K562 (cell line): Measurements from ENCODE around the gene PLA2G4C. TPM values are rescaled to one million over a fixed set of nuclear protein-coding genes. Genes with fewer than 3 reads are reported as not detected.

ENCODE experiments used
- CBX3 ChIP-seq, 2 experiments: IDR thresholded peaks; 1 replicate in 1 of 2; 2 replicates in 1 of 2; pipeline ENCODE4 v1.6.1; 2012; ENCODE audit warnings: inconsistent platforms in 2 of 2, low read length in 2 of 2, borderline replicate concordance in 1 of 2, control low read depth in 1 of 2
- ETS1 ChIP-seq: conservative IDR thresholded peaks from 2 replicates; pipeline ENCODE4 v1.6.1; 2011; ENCODE audit warnings: low read depth, mild to moderate bottlenecking, low read length; ENCODE audit not compliant: control insufficient read depth
- HMG20A ChIP-seq: fragments of 450-650 bp; formaldehyde crosslinking; conservative IDR thresholded peaks from 2 replicates; pipeline ENCODE4 v1.4.0; 2020; ENCODE audit warnings: mild to moderate bottlenecking, mixed read lengths
- KLF16 ChIP-seq: IDR thresholded peaks from 2 replicates; pipeline ENCODE4 v1.6.1; 2016; ENCODE audit warnings: antibody characterized with exemption
- MEIS2 ChIP-seq: fragments of 450-650 bp; IDR thresholded peaks from 2 replicates; pipeline ENCODE4 v1.6.1; 2014; ENCODE audit warnings: mild to moderate bottlenecking; ENCODE audit not compliant: partially characterized antibody
- NR2F6 ChIP-seq: fragments of 450-650 bp; formaldehyde crosslinking; IDR thresholded peaks from 2 replicates; pipeline ENCODE4 v1.4.0; 2020; ENCODE audit warnings: mild to moderate bottlenecking
- PBX2 ChIP-seq, 2 experiments: IDR thresholded peaks in 1 of 2; conservative IDR thresholded peaks in 1 of 2; 2 replicates each; pipeline ENCODE4 v1.6.1; 2016; ENCODE audit warnings: low read depth in 2 of 2, mild to moderate bottlenecking in 1 of 2, missing compliant biosample characterization in 1 of 2, missing genetic modification characterization in 1 of 2, moderate library complexity in 1 of 2
- RBM25 ChIP-seq: fragments of 200-400 bp; formaldehyde crosslinking; IDR thresholded peaks from 2 replicates; pipeline ENCODE4 v1.6.1; 2018; ENCODE audit warnings: low read length, low read depth, moderate library complexity; ENCODE audit not compliant: severe bottlenecking
- ZBTB7A ChIP-seq: IDR thresholded peaks from 2 replicates; pipeline ENCODE4 v1.6.1; 2011; ENCODE audit warnings: low read depth, mild to moderate bottlenecking, low read length, moderate library complexity, borderline replicate concordance; ENCODE audit not compliant: control insufficient read depth
- ZNF274 ChIP-seq: IDR thresholded peaks from 2 replicates; pipeline ENCODE4 v1.6.1; 2011; ENCODE audit warnings: low read depth, mild to moderate bottlenecking, low read length, moderate library complexity, borderline replicate concordance
- ZNF277 ChIP-seq: fragments of 250-450 bp; sonication (Bioruptor Pico); IDR thresholded peaks from 2 replicates; pipeline ENCODE4 v1.8.0; 2022; ENCODE audit warnings: inconsistent platforms, mild to moderate bottlenecking, moderate library complexity, borderline replicate concordance
- ZNF3 ChIP-seq: fragments of 250-450 bp; sonication (Bioruptor Pico); IDR thresholded peaks from 2 replicates; pipeline ENCODE4 v1.5.0; 2021; ENCODE audit warnings: mild to moderate bottlenecking, moderate library complexity
- polyA plus RNA-seq, 8 experiments: library from polyadenylated mRNA; depleted of rRNA in 4 of 8; stranded (reverse) in 5 of 8; unstranded in 3 of 8; fragments of >200 nt; fragmentation: Nextera tagmentation in 2 of 8; fragmentation: Illumina TruSeq in 1 of 8; extraction: Ambion mirVana in 2 of 8; extraction: Trizol in 1 of 8; gene quantifications; 2 replicates each; pipeline versions ENCODE4 v1.2.1 to v1.2.3, GENCODE V29; 2011 to 2014; ENCODE audit warnings: inconsistent platforms in 1 of 8, missing spikeins in 1 of 8
- total RNA-seq, 7 experiments: library from RNA; depleted of rRNA in 6 of 7; stranded (reverse); fragments of >200 nt in 6 of 7; fragmentation: Illumina TruSeq in 2 of 7; extraction: Trizol in 2 of 7; gene quantifications; 2 replicates each; pipeline versions ENCODE4 v1.2.1 to v1.2.3, GENCODE V29; 2011 to 2021; ENCODE audit warnings: low replicate concordance in 1 of 7
- TF ChIP-seq, protein P1 (sequence below), 2 experiments: fragments of 450-650 bp; IDR thresholded peaks; 2 replicates each; pipeline ENCODE4 v1.6.1; 2016
- TF ChIP-seq, protein P2 (sequence below): fragments of 250-450 bp; sonication (Bioruptor Pico); IDR thresholded peaks from 2 replicates; pipeline ENCODE4 v1.4.0; 2020; ENCODE audit warnings: mild to moderate bottlenecking, moderate library complexity

PLA2G4C gene
- total and polyA plus RNA-seq, 9 of the 15 experiments (the other 6 are each of a cell fraction or from before 2014, with no cell fraction given) = 0.27 to 0.35 (median 0.35) TPM; not detected in 6

DNA sequence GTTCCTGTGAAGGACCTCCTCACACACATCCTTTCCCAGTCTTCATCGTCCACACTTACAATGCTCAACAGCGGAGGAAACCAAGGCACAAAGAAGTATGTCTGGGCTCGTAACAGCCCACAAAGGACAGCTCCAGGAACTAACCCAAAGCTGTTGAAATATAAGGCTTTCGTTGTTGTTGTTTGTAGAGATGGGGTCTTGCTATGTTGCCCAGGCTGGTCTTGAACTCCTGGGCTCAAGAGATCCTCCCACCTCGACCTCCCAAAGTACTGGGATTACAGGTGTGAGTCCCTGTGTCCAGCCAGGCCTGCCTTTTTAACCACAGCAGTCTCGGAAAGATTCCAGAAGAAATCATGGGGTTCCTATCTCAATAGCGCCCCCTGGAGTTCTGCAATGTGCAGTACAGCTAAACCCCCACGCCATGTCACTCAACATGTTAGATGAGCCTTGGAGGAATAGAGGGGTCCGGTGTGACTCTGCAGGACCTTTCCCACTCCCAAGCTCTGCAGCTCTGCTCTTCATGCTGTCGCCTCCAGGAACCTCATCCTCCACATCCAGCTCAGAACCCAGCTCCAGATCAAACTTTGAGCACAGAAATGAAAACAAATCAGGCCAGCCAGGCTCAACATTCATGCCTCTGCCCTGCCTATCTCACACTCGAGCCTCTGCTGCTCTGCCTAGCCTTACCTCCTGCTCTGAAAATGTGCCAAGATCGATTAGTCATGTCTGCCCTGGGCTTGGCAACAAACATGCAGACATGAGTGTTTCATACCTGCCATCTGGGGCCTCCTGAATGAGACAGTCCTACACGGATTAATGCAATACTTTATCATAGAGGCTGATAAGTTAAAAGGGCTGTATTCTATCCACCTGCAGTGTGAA lies 7.5 kb downstream of the PLA2G4C start (continued):
- TF ChIP-seq PBX2 (CRISPR knock-in tag; IDR thresholded peaks at IDR 0.05; ENCODE audit: low read depth) (peak; percentile 71), PBX2 (tag; conservative IDR thresholded peaks at IDR 0.05; ENCODE audit: low read depth) (peak; percentile 85), ZBTB7A (no peak), MEIS2 (peak; percentile 91), KLF16 (0 out of 2 replicates have a peak, but pooled peaks have one; percentile 21), RBM25 (no peak), HMG20A (CRISPR knock-in tag) (no peak), ZNF3 (CRISPR knock-in tag) (no peak), NR2F6 (no peak), ZNF277 (CRISPR knock-in tag) (no peak), CBX3 (IDR thresholded peaks at IDR 0.05; ENCODE audit: borderline replicate concordance in 1 of 2, low read length in 2 of 2) (peak in 1 of 2 experiments; percentile 89; a peak in 2 of 3 replicates), ZNF274 (no peak), ETS1 (no peak)
- TF ChIP-seq, protein P1, sequence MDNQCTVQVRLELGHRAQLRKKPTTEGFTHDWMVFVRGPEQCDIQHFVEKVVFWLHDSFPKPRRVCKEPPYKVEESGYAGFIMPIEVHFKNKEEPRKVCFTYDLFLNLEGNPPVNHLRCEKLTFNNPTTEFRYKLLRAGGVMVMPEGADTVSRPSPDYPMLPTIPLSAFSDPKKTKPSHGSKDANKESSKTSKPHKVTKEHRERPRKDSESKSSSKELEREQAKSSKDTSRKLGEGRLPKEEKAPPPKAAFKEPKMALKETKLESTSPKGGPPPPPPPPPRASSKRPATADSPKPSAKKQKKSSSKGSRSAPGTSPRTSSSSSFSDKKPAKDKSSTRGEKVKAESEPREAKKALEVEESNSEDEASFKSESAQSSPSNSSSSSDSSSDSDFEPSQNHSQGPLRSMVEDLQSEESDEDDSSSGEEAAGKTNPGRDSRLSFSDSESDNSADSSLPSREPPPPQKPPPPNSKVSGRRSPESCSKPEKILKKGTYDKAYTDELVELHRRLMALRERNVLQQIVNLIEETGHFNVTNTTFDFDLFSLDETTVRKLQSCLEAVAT (IDR thresholded peaks at IDR 0.05) = peak in 1 of 2 experiments; percentile 100; a peak in 2 of 4 replicates
- TF ChIP-seq, protein P2, sequence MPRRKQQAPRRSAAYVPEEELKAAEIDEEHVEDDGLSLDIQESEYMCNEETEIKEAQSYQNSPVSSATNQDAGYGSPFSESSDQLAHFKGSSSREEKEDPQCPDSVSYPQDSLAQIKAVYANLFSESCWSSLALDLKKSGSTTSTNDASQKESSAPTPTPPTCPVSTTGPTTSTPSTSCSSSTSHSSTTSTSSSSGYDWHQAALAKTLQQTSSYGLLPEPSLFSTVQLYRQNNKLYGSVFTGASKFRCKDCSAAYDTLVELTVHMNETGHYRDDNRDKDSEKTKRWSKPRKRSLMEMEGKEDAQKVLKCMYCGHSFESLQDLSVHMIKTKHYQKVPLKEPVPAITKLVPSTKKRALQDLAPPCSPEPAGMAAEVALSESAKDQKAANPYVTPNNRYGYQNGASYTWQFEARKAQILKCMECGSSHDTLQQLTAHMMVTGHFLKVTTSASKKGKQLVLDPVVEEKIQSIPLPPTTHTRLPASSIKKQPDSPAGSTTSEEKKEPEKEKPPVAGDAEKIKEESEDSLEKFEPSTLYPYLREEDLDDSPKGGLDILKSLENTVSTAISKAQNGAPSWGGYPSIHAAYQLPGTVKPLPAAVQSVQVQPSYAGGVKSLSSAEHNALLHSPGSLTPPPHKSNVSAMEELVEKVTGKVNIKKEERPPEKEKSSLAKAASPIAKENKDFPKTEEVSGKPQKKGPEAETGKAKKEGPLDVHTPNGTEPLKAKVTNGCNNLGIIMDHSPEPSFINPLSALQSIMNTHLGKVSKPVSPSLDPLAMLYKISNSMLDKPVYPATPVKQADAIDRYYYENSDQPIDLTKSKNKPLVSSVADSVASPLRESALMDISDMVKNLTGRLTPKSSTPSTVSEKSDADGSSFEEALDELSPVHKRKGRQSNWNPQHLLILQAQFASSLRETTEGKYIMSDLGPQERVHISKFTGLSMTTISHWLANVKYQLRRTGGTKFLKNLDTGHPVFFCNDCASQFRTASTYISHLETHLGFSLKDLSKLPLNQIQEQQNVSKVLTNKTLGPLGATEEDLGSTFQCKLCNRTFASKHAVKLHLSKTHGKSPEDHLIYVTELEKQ = no peak
